ENCODE data around the gene PSMB3. TPM values are rescaled to one million over a fixed set of nuclear protein-coding genes. Genes with fewer than 3 reads are reported as not detected.

The PSMB3 gene
- total and polyA plus RNA-seq, 9 of the 15 experiments (the other 6 are each of a cell fraction or from before 2014, with no cell fraction given), result 460 to 2,775 (median 574) TPM

- TF ChIP-seq ESRRA (IDR thresholded peaks at IDR 0.05; ENCODE audit: borderline replicate concordance, low read depth), result 0 out of 2 replicates have a peak, but pooled peaks have one; percentile 27
- TF ChIP-seq YBX1 (IDR thresholded peaks at IDR 0.05), result no peak
- TF ChIP-seq KHSRP (IDR thresholded peaks at IDR 0.05), result no peak
- no peak for TF ChIP-seq THRB (CRISPR knock-in tag; conservative IDR thresholded peaks at IDR 0.05)
- TF ChIP-seq GTF2F1 (IDR thresholded peaks at IDR 0.05; ENCODE audit: low read depth, low read length), result no peak
- no peak for TF ChIP-seq SREBF2 (CRISPR knock-in tag; IDR thresholded peaks at IDR 0.05)
- TF ChIP-seq NFE2 (IDR thresholded peaks at IDR 0.05; ENCODE audit: low read depth), result no peak
- TF ChIP-seq HCFC1 (IDR thresholded peaks at IDR 0.05; ENCODE audit: low read depth, low read length), result no peak
- peak; percentile 51 for TF ChIP-seq CBFA2T2 (conservative IDR thresholded peaks at IDR 0.05)
- no peak for TF ChIP-seq SMARCC2 (IDR thresholded peaks at IDR 0.05; ENCODE audit: low read depth)
- no peak for TF ChIP-seq TFAM (CRISPR knock-in tag; conservative IDR thresholded peaks at IDR 0.05)
- no peak for TF ChIP-seq ZNF644 (tag; IDR thresholded peaks at IDR 0.05; ENCODE audit: low read depth)
- peak; percentile 33; the same call in 1 of the 2 replicates for TF ChIP-seq MYC (IDR thresholded peaks at IDR 0.05; ENCODE audit: low read depth, low read length)
- 0 out of 2 replicates have a peak, but pooled peaks have one; percentile 47 for TF ChIP-seq MYC (CRISPR knock-in tag; IDR thresholded peaks at IDR 0.05; ENCODE audit: borderline replicate concordance, low read depth)
- no peak; the same call in 1 of the 2 replicates for TF ChIP-seq SUPT5H (IDR thresholded peaks at IDR 0.05)
- TF ChIP-seq TSHZ1 (CRISPR knock-in tag; IDR thresholded peaks at IDR 0.05), result no peak
- TF ChIP-seq MYBL2 (IDR thresholded peaks at IDR 0.05; ENCODE audit: low read depth), result no peak
- TF ChIP-seq MYBL2 (CRISPR knock-in tag; IDR thresholded peaks at IDR 0.05; ENCODE audit: borderline replicate concordance), result no peak
- no peak for TF ChIP-seq MTA2 (IDR thresholded peaks at IDR 0.05; ENCODE audit: low read depth)
- no peak for TF ChIP-seq ZEB2 (IDR thresholded peaks at IDR 0.05)
- no peak for TF ChIP-seq NFATC3 (IDR thresholded peaks at IDR 0.05)
- TF ChIP-seq ZBTB7A (IDR thresholded peaks at IDR 0.05; ENCODE audit: borderline replicate concordance, control insufficient read depth, low read depth, low read length), result peak; percentile 20; the same call in 1 of the 2 replicates
- TF ChIP-seq, protein P1, sequence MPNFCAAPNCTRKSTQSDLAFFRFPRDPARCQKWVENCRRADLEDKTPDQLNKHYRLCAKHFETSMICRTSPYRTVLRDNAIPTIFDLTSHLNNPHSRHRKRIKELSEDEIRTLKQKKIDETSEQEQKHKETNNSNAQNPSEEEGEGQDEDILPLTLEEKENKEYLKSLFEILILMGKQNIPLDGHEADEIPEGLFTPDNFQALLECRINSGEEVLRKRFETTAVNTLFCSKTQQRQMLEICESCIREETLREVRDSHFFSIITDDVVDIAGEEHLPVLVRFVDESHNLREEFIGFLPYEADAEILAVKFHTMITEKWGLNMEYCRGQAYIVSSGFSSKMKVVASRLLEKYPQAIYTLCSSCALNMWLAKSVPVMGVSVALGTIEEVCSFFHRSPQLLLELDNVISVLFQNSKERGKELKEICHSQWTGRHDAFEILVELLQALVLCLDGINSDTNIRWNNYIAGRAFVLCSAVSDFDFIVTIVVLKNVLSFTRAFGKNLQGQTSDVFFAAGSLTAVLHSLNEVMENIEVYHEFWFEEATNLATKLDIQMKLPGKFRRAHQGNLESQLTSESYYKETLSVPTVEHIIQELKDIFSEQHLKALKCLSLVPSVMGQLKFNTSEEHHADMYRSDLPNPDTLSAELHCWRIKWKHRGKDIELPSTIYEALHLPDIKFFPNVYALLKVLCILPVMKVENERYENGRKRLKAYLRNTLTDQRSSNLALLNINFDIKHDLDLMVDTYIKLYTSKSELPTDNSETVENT (CRISPR knock-in tag; IDR thresholded peaks at IDR 0.05), result no peak
Measured at GRCh38 chr17:38748149-38748891, 4.2 kb upstream of the PSMB3 start, which contains the start of gene PCGF2 (continued).

Data from K562 (cell line).